Daoy (cell line): Measurements from ENCODE around the gene DCLRE1C. TPM values are rescaled to one million over a fixed set of nuclear protein-coding genes. Genes with fewer than 3 reads are reported as not detected.
"Not testable (repeated sequence)": the region's sequence is repeated elsewhere in the genome, so short reads cannot be mapped to it uniquely, and the experiment has no call there.

Experiments
- DNase-seq: peaks from one replicate; pipeline ENCODE4 v3.0.0-alpha.2; 2015; ENCODE audit warnings: low read depth
- total RNA-seq: library from RNA; depleted of rRNA; stranded (reverse); fragments of >200 nt; shearing (Covaris generic); gene quantifications from 2 replicates; pipeline ENCODE4 v1.2.3, GENCODE V29; 2014; rRNA removed

DCLRE1C gene
- total RNA-seq, 1 experiment from 2014 or later = 9.9 TPM

- DNase-seq = no peak
These were observed 73.7 kb downstream of the DCLRE1C start for GRCh38 chr10:14880229-14880628.

- no peak for DNase-seq
These were observed 74.0 kb downstream of the DCLRE1C start for GRCh38 chr10:14879928-14880193.

- peak; percentile 27 for DNase-seq
These were observed 74.6 kb downstream of the DCLRE1C start for GRCh38 chr10:14879124-14879927.

- DNase-seq = peak; percentile 96
These were observed 75.4 kb downstream of the DCLRE1C start, which contains the start of gene SUV39H2 for GRCh38 chr10:14878266-14879123. TSS of gene SUV39H2 (plus strand) at chr10:14878866. CDS start at chr10:14878889, 23 bp downstream.

- DNase-seq = no peak
These were observed 77.1 kb downstream of the DCLRE1C start for GRCh38 chr10:14876764-14877163.

- DNase-seq = no peak
These were observed 78.0 kb downstream of the DCLRE1C start for GRCh38 chr10:14875941-14876340.

GRCh38 chr10:14873090-14873760 lies 80.7 kb downstream of the DCLRE1C start:
- DNase-seq = peak; percentile 14

- DNase-seq = not testable (repeated sequence)
These were observed 89.0 kb downstream of the DCLRE1C start for GRCh38 chr10:14864871-14865270.

- not testable (repeated sequence) for DNase-seq
These were observed 89.4 kb downstream of the DCLRE1C start for GRCh38 chr10:14864466-14864865.

GRCh38 chr10:14860791-14861190 lies 93.1 kb downstream of the DCLRE1C start:
- DNase-seq = no peak

GRCh38 chr10:14859775-14860174 lies 94.1 kb downstream of the DCLRE1C start:
- no peak for DNase-seq

- DNase-seq = no peak
These were observed 94.9 kb downstream of the DCLRE1C start for GRCh38 chr10:14859043-14859442.

- no peak for DNase-seq
These were observed 95.4 kb downstream of the DCLRE1C start for GRCh38 chr10:14858338-14858960.

GRCh38 chr10:14855453-14855852 lies 98.4 kb downstream of the DCLRE1C start:
- DNase-seq = no peak

GRCh38 chr10:14852236-14852635 lies 101.7 kb downstream of the DCLRE1C start:
- no peak for DNase-seq

Other genes starting within 250 kb of the DCLRE1C start
- 14.3 and 15.6 TPM in 2 replicates for gene FAM107B, start 179.2 kb downstream of the DCLRE1C start, total RNA-seq
- not detected in 2 replicates for gene CDNF, start 116.1 kb downstream of the DCLRE1C start, total RNA-seq
- 39.9 and 51.2 TPM in 2 replicates for gene HSPA14, start 115.8 kb downstream of the DCLRE1C start, total RNA-seq
- 14.4 and 14.7 TPM in 2 replicates for gene MSANTD7, start 115.8 kb downstream of the DCLRE1C start, total RNA-seq
- gene SUV39H2, start 75.2 kb downstream of the DCLRE1C start, total RNA-seq = 29.0 and 35.7 TPM in 2 replicates
- not detected in 2 replicates for gene MEIG1, start 5.3 kb upstream of the DCLRE1C start, total RNA-seq
- not detected in 2 replicates for gene OLAH, start 89.8 kb upstream of the DCLRE1C start, total RNA-seq
- 8.5 and 10.2 TPM in 2 replicates for gene ACBD7, start 134.7 kb upstream of the DCLRE1C start, total RNA-seq
- gene RPP38, start 143.3 kb upstream of the DCLRE1C start, total RNA-seq = 6.6 and 8.8 TPM in 2 replicates
- gene NMT2, start 214.6 kb upstream of the DCLRE1C start, total RNA-seq = 31.7 and 37.2 TPM in 2 replicates